ENCODE data around the gene CFAP161. TPM values are rescaled to one million over a fixed set of nuclear protein-coding genes. Genes with fewer than 3 reads are reported as not detected.

CFAP161 gene
- total RNA-seq, 2 donors from 2014 or later = not detected

DNA sequence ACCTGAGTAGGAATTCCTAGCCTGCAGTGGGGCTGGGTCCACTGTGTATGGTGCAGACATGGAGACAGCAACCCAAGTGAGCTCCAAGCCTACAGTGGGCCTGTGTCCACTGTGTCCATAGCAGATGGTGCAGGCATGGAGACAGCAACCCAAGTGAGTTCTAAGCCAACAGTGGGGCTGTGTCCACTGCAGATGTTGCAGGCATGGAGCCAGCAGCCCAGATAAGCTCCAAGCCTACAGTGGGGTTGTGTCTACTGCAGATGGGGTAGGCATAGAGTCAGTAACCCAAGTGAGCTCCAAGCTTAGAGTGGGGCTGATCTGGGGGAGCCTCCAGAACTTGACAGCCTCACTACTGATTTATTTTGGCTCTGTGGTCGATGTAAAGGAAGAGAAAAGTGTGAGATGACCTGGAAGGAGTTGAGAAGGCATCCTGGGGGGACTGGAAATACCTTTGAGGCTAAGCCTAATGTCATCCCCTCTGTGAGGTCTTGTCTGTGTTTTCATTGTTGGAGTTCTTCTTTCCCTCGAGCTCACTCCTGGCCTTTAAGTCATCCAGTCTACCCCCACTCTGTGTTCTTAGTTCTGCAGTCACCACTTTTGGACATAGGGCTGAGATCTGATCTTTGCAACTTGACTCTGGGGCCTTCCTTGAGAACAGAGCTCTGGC, 40.2 kb downstream of the CFAP161 start:
- ATAC-seq (no peak), DNase-seq (no peak)
- intact Hi-C loops (cut with DNase I, micrococcal nuclease) = no loop called here

DNA sequence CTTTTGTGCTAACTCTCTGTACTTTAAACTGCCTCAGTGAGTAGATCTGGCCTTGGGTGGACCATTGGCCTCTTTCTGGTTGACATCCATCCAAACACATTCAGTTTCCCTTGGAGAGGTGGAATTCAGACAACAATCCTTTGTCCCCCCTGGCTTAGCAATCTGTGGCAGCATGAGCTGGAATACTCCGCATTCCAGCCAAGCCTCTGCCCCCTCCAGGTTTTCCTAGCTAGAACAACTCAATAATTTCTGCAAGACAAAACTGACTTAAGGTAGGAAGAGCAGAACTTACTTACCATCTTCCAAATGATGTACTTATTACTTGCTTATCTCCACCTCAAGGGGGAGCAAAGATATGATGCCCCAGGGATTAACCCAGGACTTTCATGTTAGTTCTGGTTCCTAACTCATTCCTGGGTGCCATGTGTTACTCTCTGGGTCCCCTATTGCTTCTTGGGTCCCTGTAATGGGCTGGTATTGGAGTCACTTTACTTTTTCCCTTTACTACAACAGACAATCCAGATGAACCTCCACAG, 40.8 kb downstream of the CFAP161 start:
- ATAC-seq (no peak), DNase-seq (no peak)
- intact Hi-C loops (cut with DNase I, micrococcal nuclease) = no loop called here

DNA sequence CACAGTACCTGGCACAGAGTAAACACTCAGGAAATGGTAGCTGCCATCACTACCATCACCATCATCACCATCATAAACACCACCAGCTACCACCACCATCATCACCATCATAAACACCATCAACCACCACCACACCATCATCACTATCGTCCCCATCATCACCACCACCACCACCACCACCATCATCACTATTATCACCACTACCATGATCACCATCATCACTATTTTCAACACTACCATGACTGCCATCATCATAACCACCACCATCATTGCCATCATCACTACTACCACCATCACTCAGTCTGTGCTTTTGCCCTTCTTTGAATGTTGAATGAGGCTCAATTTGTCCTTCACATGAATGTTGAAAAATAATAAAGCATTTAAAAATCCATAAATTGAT, 41.4 kb downstream of the CFAP161 start:
- no peak for ATAC-seq
- intact Hi-C loops (cut with DNase I, micrococcal nuclease) = no loop called here
- DNase-seq = no peak

DNA sequence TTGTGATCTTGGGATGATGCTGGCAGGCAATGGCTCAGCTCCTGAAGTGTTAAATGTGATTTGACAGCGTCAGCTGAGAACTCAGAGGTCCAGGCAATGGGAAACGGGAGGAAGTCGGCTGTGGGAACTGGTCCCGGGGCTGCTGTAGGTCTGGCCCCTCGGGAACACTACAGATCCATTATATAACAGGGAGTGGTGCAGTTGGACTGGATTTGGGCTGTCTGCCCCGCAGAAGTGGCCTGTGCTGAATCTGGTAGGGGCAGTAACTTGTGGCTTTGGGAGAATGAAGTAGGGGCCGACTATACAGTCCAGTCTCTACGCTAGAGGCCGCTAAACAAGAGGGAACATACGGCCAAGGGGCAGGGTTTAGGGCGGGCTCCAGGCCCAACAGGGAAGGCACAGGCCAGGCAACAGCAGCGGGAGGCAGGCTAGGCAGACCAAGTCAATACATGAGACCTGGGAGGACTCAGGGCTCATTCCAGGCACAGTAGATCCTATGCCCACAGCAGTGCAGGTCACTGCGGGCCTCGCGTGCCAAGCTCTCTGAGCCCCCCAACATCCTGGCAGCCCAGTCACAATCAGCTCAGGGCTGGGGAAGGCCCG, 42.3 kb downstream of the CFAP161 start:
- no peak for ATAC-seq
- intact Hi-C loops (cut with DNase I, micrococcal nuclease) = no loop called here
- DNase-seq = no peak

DNA sequence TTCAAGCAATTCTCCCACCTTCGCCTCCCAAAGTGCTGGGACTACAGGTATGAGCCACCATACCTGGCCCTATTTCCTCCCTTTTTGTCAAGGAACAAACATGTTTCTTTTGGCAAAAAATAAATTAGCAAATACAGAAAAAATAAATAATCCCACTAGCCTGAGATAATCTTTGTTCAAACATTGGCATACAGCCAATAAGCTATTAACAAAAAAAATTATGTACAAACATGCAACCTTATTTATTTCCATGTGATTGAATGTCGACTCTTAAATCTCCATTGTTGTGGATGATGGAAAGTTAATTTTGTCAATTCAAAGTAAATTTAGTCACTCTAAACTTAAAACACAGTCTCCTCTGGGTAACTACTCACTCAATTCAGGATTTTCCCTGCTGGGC, 44.3 kb downstream of the CFAP161 start:
- DNase-seq = no peak
- intact Hi-C loops (cut with DNase I, micrococcal nuclease) = no loop called here
- ATAC-seq = no peak

DNA sequence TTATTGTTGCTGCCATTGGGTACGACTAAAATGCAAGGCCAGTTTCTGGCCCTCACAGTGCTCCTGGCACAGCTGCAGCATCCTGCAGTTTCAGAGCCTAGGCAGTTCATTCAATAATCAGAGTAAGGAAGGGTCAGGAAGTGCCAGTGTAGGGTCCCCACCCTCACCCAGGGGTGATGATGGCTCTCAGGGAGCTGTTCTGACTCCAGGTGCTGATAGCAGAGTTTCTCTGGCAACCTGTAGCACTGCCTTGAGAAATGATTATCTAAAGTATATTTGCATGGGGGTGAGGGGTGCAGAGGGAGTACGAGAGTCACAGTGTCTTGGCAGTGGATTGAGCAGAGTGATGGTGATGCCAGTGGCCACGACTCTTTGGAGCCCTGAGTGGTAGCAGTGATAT, 47.1 kb downstream of the CFAP161 start:
- ATAC-seq (no peak), DNase-seq (no peak)
- intact Hi-C loops (cut with DNase I, micrococcal nuclease) = no loop called here

DNA sequence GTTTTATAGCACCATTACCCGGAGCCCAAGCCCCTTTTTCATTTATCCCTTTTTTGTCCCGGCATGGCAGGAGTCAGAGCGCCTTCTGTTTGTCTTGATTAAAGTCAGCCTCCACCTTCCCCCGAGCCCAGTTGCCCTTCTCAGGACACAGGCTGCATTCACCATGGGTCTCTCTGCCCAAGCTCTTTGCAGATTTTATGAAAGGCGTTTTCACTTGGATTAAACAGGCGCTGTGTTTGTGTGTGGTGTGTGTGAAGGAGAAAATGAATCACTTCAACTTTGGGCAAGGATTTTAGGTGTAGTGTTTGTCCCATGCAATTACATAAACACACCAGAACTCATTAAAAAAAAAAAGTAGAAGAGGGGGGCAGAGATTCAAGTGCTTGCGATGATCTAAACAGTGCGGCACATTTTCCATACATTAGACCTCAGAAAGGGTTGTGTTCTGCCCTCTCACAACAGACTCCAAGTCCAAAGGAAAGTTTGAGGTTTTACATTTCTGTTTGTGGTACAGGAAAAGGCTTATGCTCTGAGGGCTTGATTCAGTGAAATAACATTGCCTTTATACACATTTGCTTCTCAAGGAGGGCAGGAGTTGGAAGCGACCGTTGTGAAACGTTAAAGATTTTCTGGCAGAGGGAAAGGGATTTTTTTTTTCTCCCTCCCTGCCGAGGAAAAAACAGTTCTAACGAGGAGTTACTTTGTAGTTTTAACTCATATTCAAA, 48.1 kb downstream of the CFAP161 start:
- intact Hi-C loops (cut with DNase I, micrococcal nuclease) = no loop called here
- ATAC-seq = no peak
- DNase-seq = no peak

DNA sequence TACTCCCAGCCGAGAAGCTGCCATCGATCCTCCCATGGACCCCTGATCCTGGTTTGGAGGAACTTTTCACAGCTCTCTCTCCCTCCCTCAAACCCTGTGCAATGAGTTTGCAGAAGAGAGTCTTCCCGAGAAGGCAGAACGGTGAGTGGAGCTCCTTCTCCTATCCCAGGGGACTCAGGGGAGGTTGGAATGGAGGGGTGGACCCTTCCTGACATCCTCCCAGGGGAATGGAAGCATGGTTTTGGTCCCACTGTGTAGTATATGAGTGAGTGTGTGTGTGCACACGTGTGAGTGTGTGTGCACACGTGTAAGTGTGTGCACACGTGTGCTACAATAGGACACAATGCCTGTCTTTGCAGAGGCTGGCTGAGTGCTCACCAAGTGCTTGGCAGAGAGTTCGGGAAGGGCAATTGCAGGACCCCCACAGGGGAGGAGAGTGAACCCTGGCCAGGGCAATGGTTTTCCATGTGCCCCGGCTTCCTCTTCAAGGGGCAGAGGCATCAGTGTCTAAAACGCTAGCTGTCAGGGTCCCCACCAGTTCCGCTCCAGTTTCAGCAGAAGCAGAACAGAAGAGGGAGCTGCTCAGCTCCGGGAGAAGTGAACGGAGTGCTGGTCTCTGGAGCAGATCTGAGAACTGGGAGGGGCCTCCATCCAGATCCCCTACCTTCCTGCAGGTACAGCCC, 48.8 kb downstream of the CFAP161 start:
- no peak for ATAC-seq
- no peak for DNase-seq
- intact Hi-C loops (cut with DNase I, micrococcal nuclease) = no loop called here

DNA sequence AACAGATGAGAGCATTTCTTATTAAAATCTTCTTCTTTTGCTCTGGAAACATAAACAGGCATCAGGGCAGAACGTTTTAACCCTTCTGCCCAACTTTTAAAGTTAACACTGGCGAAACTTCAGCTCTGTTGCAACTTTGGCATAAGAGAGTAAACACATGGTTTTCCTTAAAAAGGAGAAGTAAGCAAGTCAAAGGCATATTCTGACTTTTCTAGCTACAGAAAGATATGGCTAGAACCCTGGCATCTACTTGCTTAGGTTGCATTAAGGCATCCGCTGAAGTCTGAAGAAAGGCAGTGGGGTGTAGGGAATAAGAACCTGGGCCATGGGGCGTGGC, 49.3 kb downstream of the CFAP161 start:
- ATAC-seq (no peak), DNase-seq (no peak)
- intact Hi-C loops (cut with DNase I, micrococcal nuclease) = no loop called here

DNA sequence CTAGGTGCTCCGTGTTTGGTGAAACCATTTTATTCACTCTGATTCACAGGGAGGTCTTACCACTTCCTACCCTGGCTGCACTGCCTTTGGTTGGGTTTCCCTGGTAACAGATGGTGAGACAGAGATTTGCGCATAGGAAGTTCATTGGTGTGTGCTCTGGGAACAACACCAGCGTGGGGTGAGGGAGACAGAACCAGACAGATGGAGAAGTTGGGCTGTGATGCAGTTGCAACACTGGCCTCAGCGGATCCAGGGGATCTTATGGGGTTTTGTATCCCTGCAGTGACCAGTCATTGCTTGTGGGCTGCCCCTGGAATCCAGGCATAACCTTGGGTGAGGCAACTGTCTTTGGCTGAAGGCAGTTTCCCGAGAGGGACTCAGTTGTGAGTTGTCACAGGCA, 50.1 kb downstream of the CFAP161 start:
- DNase-seq = no peak
- no peak for ATAC-seq
- intact Hi-C loops (cut with DNase I, micrococcal nuclease) = no loop called here

DNA sequence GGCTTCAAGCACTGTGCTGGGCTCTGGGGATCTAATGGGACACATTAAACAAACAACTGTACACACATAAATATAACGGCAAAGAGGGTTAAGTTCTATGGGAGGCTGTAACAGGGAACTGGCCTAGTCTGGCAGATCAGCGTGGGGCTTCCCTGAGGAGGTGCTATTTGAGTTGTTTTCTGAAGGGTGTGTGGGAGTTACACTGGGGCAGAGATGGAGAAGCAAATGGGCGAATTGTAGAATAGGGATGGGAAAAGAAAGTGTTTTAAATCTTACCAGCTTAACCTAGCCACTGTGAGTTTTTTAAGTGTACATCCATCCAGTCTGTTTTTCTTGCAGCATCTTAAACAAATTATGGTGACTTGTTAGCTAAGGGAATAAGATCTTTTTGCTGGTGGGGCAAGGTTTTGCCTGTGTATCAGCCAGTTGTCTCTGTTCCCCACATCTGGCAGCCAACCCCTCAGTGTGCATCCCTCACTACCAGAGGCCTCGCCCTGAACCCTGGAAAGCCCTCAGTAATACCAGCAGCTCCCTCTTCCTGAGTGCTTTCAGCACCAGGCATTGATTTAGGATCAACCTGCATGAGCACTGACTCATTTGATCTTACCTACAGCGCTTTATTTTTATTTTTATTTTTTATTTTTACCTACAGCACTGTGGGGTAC, 51.7 kb downstream of the CFAP161 start:
- intact Hi-C loops (cut with DNase I, micrococcal nuclease) = no loop called here
- ATAC-seq (no peak), DNase-seq (no peak)

DNA sequence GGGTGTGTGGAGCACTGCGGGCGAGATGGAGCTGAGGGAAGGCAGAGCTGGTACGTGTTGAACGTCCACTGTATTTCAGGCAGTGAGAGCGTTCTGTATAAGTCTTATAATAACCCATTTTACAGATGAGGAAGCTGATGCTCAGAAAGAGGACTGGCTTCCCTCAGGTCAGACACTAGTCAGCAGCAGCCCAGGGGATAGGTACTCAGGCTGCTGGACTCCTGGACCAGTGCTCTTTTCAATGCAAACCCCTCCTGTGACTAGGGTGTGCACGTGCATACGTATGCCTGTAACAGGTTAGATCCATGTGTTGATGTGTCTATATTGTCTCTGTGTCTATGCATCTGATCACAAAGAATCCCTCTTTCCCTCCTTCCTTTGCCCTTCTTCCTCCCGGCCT, 54.3 kb downstream of the CFAP161 start:
- DNase-seq = no peak
- intact Hi-C loops (cut with DNase I, micrococcal nuclease) = no loop called here
- ATAC-seq = no peak

DNA sequence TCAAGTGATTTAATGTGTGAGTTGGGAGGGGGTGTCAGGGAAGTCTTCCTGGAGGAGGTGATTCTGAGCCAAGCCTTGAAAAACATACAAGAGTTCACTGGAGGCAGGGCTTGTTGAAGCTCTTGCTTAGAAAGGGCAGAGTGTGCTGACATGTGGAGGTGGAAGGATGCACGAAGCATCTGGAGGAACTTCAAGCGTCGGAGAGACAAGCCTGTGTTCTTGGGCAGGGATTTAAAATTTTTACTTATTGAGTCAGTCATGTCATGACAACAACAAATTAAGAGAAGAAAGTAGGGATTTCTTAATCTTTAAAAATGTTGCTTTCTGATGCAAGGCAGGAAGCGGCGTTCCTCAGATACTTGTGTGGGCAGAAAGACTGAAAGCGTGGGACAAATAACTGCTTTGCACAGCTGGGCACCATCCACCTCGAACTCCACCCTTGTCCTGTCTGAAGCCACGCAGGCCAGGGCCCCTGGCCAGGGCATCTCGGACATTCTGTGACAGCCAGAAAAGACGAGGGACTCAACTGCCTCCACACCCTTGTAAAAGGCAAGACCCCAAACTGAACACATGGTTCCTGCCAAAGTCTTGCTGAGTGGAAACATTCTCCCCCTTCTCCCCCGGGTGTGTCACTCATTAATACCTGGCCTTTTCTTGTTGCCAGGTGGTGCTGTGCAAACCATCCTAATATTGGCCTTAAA, 55.7 kb downstream of the CFAP161 start:
- ATAC-seq = no peak
- DNase-seq = no peak

DNA sequence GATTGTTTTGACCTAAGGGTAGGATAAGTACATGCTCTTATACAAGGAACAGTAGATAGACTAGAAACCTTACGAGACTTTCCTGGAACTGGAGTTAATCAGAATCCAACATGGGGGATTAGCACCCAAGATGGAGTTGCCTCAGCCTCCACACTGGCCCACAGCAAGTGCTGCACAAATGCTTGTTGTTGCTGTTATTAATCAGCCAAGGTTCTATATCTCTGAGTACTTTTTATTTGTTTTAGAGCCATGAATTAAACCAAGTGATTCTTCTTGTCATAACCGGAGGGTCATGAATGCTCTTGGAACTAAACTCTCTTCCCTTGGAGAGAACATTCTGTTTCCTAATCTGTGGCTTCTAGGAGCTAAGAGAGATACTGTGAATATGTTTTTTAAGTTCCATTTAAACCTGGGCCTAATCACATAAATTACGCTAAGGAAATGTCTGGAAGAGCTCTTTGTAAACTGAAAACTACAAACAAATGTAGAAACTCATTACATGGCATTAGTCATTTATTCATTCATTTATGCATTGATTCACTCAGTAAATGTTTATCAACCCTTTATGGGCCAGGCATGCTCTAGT, 56.9 kb downstream of the CFAP161 start:
- no peak for DNase-seq
- no peak for ATAC-seq
- intact Hi-C loops (cut with DNase I, micrococcal nuclease) = no loop called here

More for the DNA sequence above, 55.7 kb downstream of the CFAP161 start:
- intact Hi-C loops (cut with DNase I, micrococcal nuclease) = no loop called here

DNA sequence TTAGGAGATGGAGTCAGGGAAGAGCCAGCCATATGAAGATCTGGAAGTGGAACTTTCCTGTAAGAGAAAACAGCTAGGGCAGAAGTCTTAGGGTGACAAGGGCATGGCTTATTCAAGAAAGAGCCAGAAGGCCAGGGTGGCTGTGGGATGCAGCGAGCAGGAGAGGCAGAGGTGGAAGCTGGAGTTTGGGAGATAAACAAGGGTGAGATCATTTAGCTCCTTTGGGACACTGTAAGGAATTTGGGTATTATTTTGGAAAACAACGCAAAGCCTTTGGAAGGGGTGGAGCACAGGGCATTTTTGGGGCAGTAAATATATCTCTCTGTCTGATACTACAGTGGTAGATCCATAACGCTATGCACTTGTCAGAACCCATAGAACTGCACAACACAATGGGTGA, 57.6 kb downstream of the CFAP161 start:
- intact Hi-C loops (cut with DNase I, micrococcal nuclease) = no loop called here
- ATAC-seq (no peak), DNase-seq (no peak)

DNA sequence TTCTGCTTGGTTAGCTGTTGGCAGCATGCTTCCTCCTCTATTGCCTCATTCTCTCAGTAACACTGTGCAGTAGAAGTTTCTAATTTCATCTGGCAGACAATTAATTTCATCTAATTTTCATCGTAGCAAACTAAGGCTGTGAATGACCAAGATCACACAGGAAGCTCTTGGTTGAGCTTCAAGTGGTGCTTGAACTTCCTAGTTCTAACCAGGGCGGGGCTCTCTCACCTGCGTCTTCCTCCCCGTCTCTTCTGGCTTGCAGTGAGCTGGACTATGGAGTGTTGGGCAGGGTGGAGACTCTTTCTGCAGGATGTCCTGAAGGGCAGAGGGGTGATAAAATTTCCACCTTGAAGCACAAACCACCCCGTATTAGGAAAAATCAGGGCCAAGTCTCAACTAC, 60.7 kb downstream of the CFAP161 start:
- ATAC-seq = peak; percentile 26
- intact Hi-C loops (cut with DNase I, micrococcal nuclease) = no loop called here

DNA sequence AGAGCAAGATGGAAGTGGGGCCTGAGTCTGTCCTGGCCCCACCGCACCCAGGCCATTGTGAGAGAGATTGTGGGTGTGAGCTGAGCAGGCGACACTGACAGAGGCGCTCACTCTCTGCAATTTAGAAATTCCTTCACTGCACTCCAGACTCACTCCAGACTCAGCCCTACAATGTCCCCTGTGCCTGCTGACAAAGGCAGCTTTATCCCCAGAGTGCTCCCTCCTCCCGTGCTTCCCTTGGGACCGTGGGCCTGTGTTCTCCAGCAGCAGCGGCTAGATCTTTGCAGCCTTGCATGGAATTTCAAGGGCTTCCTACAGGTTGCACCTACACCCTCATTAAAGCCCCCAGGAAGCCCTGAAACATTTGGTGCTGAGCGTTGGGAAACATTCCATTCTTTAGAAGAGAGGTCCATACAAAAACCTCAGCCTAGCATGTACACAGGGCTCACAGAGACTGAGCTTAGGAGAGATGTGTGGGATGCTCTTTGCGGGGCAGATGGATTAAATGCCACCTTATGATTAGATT, 61.3 kb downstream of the CFAP161 start:
- DNase-seq (no peak), ATAC-seq (no peak)
- intact Hi-C loops (cut with DNase I, micrococcal nuclease) = no loop called here

More for the DNA sequence above, 60.7 kb downstream of the CFAP161 start:
- DNase-seq = no peak

Data from left colon (tissue), 2 donors.